Liver (tissue), 9 donors: ENCODE measurements around the gene MKNK2. TPM values are rescaled to one million over a fixed set of nuclear protein-coding genes. Genes with fewer than 3 reads are reported as not detected.

ENCODE experiments used
- DNase-seq: peaks from one replicate; pipeline ENCODE4 v3.0.0-alpha.2; 2017; ENCODE audit warnings: low spot score
- H3K27ac ChIP-seq, 2 donors: one replicate each; pipeline ENCODE4 v1.7.0; 2013; ENCODE audit warnings: inconsistent platforms in 2 of 2, low read length in 2 of 2, control low read depth in 1 of 2, low read depth in 1 of 2, mild to moderate bottlenecking in 1 of 2
- H3K27me3 ChIP-seq, 4 donors: one replicate each; pipeline versions ENCODE4 v1.6.1 to v1.7.0; 2013; ENCODE audit warnings: low read length in 3 of 4, inconsistent platforms in 1 of 4, mild to moderate bottlenecking in 1 of 4, moderate library complexity in 1 of 4; ENCODE audit not compliant: control insufficient read depth in 4 of 4, insufficient read depth in 4 of 4
- H3K36me3 ChIP-seq, 4 donors: one replicate each; pipeline versions ENCODE4 v1.6.1 to v1.7.0; 2013; ENCODE audit warnings: low read length in 3 of 4, mild to moderate bottlenecking in 3 of 4, low read depth in 1 of 4, moderate library complexity in 1 of 4; ENCODE audit not compliant: control insufficient read depth in 4 of 4, insufficient read depth in 3 of 4
- H3K4me1 ChIP-seq, 4 donors: one replicate each; pipeline versions ENCODE4 v1.6.1 to v1.7.0; 2013; ENCODE audit warnings: low read length in 3 of 4, mild to moderate bottlenecking in 3 of 4, moderate library complexity in 1 of 4; ENCODE audit not compliant: control insufficient read depth in 4 of 4, insufficient read depth in 4 of 4
- H3K4me3 ChIP-seq, 3 donors: one replicate each; pipeline versions ENCODE4 v1.6.1 to v1.7.0; 2013; ENCODE audit warnings: low read length in 3 of 3, control low read depth in 1 of 3, low read depth in 1 of 3, mild to moderate bottlenecking in 1 of 3
- H3K9ac ChIP-seq, 2 donors: one replicate each; pipeline ENCODE4 v1.7.0; 2013; ENCODE audit warnings: low read length in 2 of 2, mild to moderate bottlenecking in 2 of 2, moderate library complexity in 2 of 2, control low read depth in 1 of 2, low read depth in 1 of 2
- H3K9me3 ChIP-seq, 4 donors: one replicate each; pipeline versions ENCODE4 v1.6.1 to v1.7.0; 2013; ENCODE audit warnings: low read length in 3 of 4; ENCODE audit not compliant: control insufficient read depth in 4 of 4
- ATF3 ChIP-seq: IDR thresholded peaks from 2 replicates; pipeline ENCODE4 v1.6.1; 2016; ENCODE audit warnings: antibody characterized with exemption
- CTCF ChIP-seq: fragments of 150-350 bp; IDR thresholded peaks from 2 replicates; pipeline ENCODE4 v1.5.1; 2017; ENCODE audit warnings: improper control_type of control experiment, low read depth, low read length; ENCODE audit not compliant: missing input control
- EGR1 ChIP-seq, 2 donors: IDR thresholded peaks; 2 replicates each; pipeline ENCODE4 v1.6.1; 2016 to 2018; ENCODE audit warnings: antibody characterized with exemption in 2 of 2, low read depth in 2 of 2
- FOXA1 ChIP-seq: IDR thresholded peaks from 2 replicates; pipeline ENCODE4 v1.6.1; 2016; ENCODE audit warnings: antibody characterized with exemption
- FOXA2 ChIP-seq: IDR thresholded peaks from 2 replicates; pipeline ENCODE4 v1.6.1; 2016; ENCODE audit warnings: antibody characterized with exemption
- HNF4A ChIP-seq, 2 donors: conservative IDR thresholded peaks; 2 replicates each; pipeline ENCODE4 v1.6.1; 2016; ENCODE audit warnings: antibody characterized with exemption in 2 of 2, mild to moderate bottlenecking in 2 of 2
- JUND ChIP-seq, 2 donors: IDR thresholded peaks; 2 replicates each; pipeline ENCODE4 v1.6.1; 2016; ENCODE audit warnings: antibody characterized with exemption in 2 of 2
- RAD21 ChIP-seq, 2 donors: IDR thresholded peaks; 2 replicates each; pipeline ENCODE4 v1.6.1; 2016; ENCODE audit warnings: antibody characterized with exemption in 2 of 2, mild to moderate bottlenecking in 2 of 2
- REST ChIP-seq: IDR thresholded peaks from 2 replicates; pipeline ENCODE4 v1.6.1; 2016; ENCODE audit warnings: antibody characterized with exemption, mild to moderate bottlenecking
- RXRA ChIP-seq, 2 donors: IDR thresholded peaks; 2 replicates each; pipeline ENCODE4 v1.6.1; 2017 to 2018; ENCODE audit warnings: antibody characterized with exemption in 2 of 2, mild to moderate bottlenecking in 1 of 2
- TAF1 ChIP-seq: conservative IDR thresholded peaks from 2 replicates; pipeline ENCODE4 v1.6.1; 2016; ENCODE audit warnings: antibody characterized with exemption, mild to moderate bottlenecking
- YY1 ChIP-seq: IDR thresholded peaks from 2 replicates; pipeline ENCODE4 v1.6.1; 2016; ENCODE audit warnings: antibody characterized with exemption, mild to moderate bottlenecking
- ZBTB33 ChIP-seq: IDR thresholded peaks from 2 replicates; pipeline ENCODE4 v1.6.1; 2016; ENCODE audit warnings: antibody characterized with exemption
- WGBS: extraction: QIAGEN DNeasy Blood & Tissue Kit; methylation state at CpG from one replicate; pipeline ENCODE4 v1.1.7; 2013; 5-methylcytosine and 5-hydroxymethylcytosine counted together
- polyA plus RNA-seq, 2 donors: library from polyadenylated mRNA; stranded (reverse) in 1 of 2; unstranded in 1 of 2; fragments of 200-250 nt in 1 of 2; fragments of >200 nt in 1 of 2; fragmentation: Nextera tagmentation in 1 of 2; extraction: Ambion mirVana in 1 of 2; gene quantifications; one replicate each; pipeline versions ENCODE4 v1.2.1 to v1.2.3, GENCODE V29; 2013 to 2015
- total RNA-seq, 2 donors: library from RNA; depleted of rRNA; stranded (reverse); fragments of >200 nt; gene quantifications; one replicate each; pipeline ENCODE4 v1.2.3, GENCODE V29; 2014
- donor health status: healthy.
- donor health status: healthy.
- donor health status: healthy.
- donor health status: healthy.
- donor health status: healthy.

MKNK2 gene
- total and polyA plus RNA-seq, 4 donors: 24.7 to 105 (median 46.4) TPM

GRCh38 chr19:2013683-2013961 is 37.4 kb downstream of the MKNK2 start:
- Histone ChIP-seq H3K4me1 (peaks cover 4 to 11% (median 4%) of the 10 kb centered on the region in 4 donors), H3K36me3 (peaks cover 0 to 2% (median 0%) of the 10 kb centered on the region in 4 donors), H3K27me3 (no peaks in the 10 kb centered on the region), H3K27ac (no peak overlapping the region), H3K9me3 (no peaks in the 10 kb centered on the region), H3K4me3 (no peak overlapping the region), H3K9ac (no peak overlapping the region)
- 97% methylated on average over 6 of the region's 6 CpGs for WGBS
- no peak for TF ChIP-seq ATF3
- no peak for TF ChIP-seq TAF1
- TF ChIP-seq FOXA1: no peak
- TF ChIP-seq JUND (IDR thresholded peaks at IDR 0.05): no peak
- no peak for TF ChIP-seq HNF4A (conservative IDR thresholded peaks at IDR 0.05)
- TF ChIP-seq RXRA (IDR thresholded peaks at IDR 0.05): no peak
- no peak for TF ChIP-seq RAD21 (IDR thresholded peaks at IDR 0.05)
- TF ChIP-seq FOXA2: no peak
- TF ChIP-seq EGR1 (IDR thresholded peaks at IDR 0.05; ENCODE audit: low read depth in 2 of 2): no peak
- TF ChIP-seq REST: no peak
- DNase-seq: no peak

- 94% methylated on average over 21 of the region's 21 CpGs for WGBS
Observed at GRCh38 chr19:2012941-2013682, 37.9 kb downstream of the MKNK2 start.

GRCh38 chr19:2011169-2011568 is 39.9 kb downstream of the MKNK2 start:
- DNase-seq: no peak
- peaks cover 0 to 2% (median under 1%) of the 10 kb centered on the region in 4 donors for H3K36me3 ChIP-seq

More at GRCh38 chr19:2012941-2013682, 37.9 kb downstream of the MKNK2 start:
- DNase-seq: no peak
- Histone ChIP-seq H3K4me1 (peaks cover 4 to 11% (median 4%) of the 10 kb centered on the region in 4 donors), H3K27me3 (no peaks in the 10 kb centered on the region), H3K27ac (no peak overlapping the region), H3K4me3 (no peak overlapping the region), H3K9ac (no peak overlapping the region), H3K36me3 (peaks cover 0 to 2% (median under 1%) of the 10 kb centered on the region in 4 donors), H3K9me3 (no peaks in the 10 kb centered on the region)
- TF ChIP-seq JUND (IDR thresholded peaks at IDR 0.05): no peak

More at GRCh38 chr19:2011169-2011568, 39.9 kb downstream of the MKNK2 start:
- Histone ChIP-seq H3K4me1 (peaks cover 2 to 11% (median 3%) of the 10 kb centered on the region in 4 donors), H3K9me3 (no peaks in the 10 kb centered on the region), H3K27me3 (no peaks in the 10 kb centered on the region), H3K4me3 (no peak overlapping the region), H3K27ac (no peak overlapping the region), H3K9ac (no peak overlapping the region)
- WGBS: 94% methylated on average over 12 of the region's 12 CpGs
- TF ChIP-seq YY1 (no peak), CTCF (no peak), FOXA2 (no peak), TAF1 (no peak), RXRA (IDR thresholded peaks at IDR 0.05) (no peak), ZBTB33 (no peak), HNF4A (conservative IDR thresholded peaks at IDR 0.05) (no peak)
